HuH-7 (cell line): Measurements from ENCODE around the gene FAM240A.
"Not testable (repeated sequence)": the region's sequence is repeated elsewhere in the genome, so short reads cannot be mapped to it uniquely, and the experiment has no call there.

ENCODE experiments used
- DNase-seq: peaks from one replicate; pipeline ENCODE4 v3.0.0; 2011; ENCODE audit warnings: low spot score

The FAM240A gene

DNA sequence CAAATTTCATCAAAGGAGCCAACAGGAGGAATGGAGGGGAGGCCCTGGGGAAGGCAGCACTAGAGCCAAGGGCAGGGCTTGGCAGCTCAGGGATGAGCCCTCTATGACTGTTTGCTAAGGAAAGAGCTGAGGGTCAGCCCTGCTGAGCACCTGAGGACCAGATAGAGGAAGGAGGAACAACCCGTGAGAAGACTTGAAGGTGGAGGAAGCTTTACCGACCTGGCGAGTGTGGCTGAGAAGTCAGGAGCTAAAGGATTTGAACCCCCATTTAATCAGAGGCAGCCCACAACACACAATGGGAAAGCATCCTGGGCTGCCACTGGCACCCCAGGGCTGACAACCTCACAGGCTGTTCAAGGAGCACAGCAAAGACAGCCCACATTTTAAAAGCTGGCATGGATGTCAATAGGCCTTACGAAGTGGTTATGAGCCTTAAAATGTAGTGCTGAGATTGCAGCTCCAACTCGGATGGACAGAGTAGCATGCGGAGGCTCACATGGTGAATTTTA lies 25.5 kb upstream of the FAM240A start:
- DNase-seq = no peak

- DNase-seq = not testable (repeated sequence)
These were observed 25.1 kb upstream of the FAM240A start for GRCh38 chr3:46587268-46587667.

DNA sequence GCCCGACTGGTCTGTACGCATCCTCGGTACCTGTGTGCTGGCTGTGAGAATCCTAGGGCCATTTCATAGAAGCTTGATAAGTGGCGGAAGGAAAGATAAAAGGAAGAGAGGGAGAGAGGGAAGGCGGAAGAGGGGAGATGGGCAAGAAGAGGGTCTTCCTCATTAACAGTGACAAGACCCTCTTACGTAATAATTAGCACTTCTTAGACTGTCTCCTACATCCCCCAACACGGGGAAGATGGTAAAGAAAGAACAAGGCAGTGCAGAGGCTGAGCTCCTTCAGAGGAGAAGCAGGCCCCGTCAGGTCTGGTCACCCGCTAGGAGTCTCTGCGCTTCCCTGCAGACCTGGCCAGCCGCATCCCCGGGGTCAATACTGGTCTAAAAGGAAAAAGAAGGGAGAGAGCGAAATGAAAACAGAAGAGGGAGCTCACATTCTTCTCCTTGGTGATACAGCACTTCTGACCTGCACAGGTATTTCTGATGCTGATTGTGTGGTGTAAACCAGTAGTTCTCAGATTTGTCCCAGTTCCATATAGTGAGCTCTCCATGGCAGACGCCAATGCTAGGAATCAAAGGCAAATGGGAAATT lies 19.0 kb upstream of the FAM240A start:
- no peak for DNase-seq

DNA sequence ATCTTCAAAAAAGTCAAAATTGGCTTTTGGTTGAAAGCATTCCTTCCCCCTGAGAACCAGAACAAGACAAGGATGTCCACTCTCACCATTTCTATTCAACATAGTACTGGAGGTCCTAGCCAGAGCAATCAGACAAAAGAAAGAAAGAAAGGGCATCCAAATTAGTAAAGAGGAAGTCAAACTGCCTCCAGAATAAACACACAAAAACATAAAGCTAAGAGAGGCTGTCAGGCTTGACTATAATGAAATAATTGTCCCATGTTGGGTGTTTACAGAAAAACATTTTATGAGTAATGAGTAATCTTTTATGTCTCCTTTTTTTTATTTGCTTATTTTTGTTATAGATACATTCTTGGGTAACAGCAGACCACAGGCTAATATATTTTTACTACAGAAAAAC lies 18.3 kb upstream of the FAM240A start:
- DNase-seq = no peak

- no peak for DNase-seq
These were observed 17.6 kb upstream of the FAM240A start for GRCh38 chr3:46594723-46595122.

- no peak for DNase-seq
These were observed 16.5 kb upstream of the FAM240A start for GRCh38 chr3:46595819-46596314.

- DNase-seq = no peak
These were observed 12.7 kb upstream of the FAM240A start for GRCh38 chr3:46599590-46599989.

DNA sequence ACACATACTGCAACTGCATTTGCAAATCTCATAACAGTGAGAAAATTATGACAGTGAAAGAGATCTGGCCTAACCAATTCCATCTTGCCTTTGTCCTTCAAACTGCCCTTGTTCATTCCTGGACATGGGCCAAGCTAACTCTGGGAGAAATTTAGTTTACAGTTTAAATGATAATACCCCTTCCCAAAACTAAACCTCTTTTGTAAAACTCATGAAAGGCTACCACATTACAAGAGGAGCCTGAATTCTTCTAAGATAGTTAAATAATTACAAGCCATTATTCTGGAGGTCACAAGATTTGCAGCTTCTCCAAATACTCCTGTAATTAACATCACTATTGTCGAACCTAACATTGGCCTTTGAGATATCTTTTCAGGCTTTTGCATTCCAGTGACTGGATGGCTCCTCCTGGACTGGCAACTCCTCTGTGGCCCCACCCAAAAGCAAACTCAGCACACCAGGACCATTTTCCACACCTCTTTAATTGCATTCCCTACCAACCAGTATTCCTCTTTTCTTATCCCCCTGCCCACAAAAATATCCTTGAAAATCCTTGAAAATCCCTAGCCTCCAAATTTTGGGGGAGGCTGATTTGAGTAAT lies 8.8 kb upstream of the FAM240A start:
- no peak for DNase-seq

DNA sequence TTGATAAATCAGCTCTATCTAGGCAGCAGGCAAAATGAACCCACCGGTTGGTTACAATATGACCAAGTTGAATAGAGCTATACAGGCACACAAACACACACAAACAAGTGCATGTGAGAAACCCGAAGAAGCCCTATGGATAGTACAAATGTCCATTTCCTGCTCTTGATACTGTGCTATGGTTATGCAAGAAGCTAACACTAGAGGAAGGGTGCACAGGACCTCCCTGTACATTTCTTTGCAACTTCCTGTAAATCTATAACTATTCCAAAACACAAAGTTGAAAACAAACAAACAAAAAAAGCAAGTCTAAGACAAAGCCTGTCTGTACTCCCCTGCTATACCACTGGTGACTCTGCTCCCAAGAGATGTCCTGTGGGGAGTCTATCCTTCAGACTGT lies 8.2 kb upstream of the FAM240A start:
- no peak for DNase-seq

- DNase-seq = peak; percentile 63
These were observed 4.7 kb upstream of the FAM240A start for GRCh38 chr3:46607603-46608028.

DNA sequence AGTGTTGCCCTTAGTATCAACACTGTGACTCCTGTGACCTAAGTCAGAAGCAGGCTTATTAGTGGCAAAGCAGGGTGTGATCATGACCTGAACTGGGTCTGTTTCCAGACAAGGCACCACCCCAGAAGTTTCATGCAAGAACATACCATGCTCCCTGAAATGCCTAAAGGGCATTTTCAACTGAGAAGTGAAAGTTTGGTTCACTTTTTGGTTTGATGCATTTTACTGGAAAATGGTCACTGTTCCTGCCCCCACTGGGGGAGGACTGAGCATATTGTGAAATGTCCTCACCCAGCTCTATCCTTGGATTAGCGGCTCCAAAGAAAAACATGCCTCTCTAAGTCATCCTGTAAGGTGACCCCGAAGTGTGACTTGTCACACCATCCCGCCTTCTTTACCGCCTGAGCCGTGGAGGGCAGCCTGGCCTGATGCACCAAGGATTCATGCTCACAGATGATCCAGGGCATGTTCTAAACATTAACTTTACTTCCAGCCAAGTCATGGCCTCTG lies 3.1 kb upstream of the FAM240A start:
- DNase-seq = no peak

- DNase-seq = no peak
These were observed 2.2 kb upstream of the FAM240A start for GRCh38 chr3:46609944-46610722.

GRCh38 chr3:46613313-46614005 lies 1.1 kb downstream of the FAM240A start:
- no peak for DNase-seq

GRCh38 chr3:46614431-46614830 lies 2.1 kb downstream of the FAM240A start:
- no peak for DNase-seq

GRCh38 chr3:46615050-46615775 lies 2.9 kb downstream of the FAM240A start:
- no peak for DNase-seq

- no peak for DNase-seq
These were observed 3.7 kb downstream of the FAM240A start for GRCh38 chr3:46615976-46616375.

- DNase-seq = no peak
These were observed 5.6 kb downstream of the FAM240A start for GRCh38 chr3:46617941-46618340.

DNA sequence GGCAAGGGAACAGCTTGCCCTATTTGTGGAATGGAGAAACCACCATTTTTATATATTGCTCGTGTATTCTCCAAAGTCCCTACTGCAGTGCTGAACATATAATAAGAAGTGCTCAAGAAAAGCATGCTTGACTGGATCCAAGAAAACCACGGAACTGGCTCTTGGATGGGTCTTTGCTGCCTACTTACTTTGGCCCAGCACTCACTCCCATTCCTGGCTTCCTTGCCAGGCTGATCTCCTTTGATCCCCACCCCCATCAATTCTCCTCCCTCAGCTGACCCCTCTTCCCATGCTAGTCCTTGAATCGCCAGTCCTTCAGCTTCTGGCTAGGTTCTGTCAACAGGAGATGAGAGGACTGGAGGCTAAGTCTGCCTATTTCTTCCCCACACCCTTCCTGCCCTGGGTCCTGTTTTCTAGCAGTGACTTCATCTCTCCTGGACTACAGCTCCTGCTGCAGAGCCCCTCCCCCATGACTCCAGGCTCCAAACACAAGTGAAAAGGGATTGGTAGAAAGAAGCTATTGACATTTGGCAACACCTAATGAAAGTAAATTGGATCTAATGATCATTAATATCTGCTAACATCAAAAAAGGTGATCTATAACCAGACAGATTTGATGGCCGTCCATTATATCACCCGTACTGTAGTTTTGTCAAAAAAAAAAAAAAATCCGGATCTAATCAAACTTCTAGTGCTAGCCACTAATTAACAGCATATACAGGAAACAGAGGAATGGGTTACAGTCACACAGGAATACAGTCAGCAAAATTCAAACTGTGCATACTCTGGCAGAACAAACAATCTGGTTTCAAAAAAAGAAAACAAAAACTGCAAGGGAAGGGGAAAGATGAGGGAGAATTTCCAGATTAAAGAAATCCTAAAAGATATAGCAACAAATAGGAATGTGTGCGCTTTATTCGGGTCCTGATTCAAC lies 7.8 kb downstream of the FAM240A start:
- no peak for DNase-seq

DNA sequence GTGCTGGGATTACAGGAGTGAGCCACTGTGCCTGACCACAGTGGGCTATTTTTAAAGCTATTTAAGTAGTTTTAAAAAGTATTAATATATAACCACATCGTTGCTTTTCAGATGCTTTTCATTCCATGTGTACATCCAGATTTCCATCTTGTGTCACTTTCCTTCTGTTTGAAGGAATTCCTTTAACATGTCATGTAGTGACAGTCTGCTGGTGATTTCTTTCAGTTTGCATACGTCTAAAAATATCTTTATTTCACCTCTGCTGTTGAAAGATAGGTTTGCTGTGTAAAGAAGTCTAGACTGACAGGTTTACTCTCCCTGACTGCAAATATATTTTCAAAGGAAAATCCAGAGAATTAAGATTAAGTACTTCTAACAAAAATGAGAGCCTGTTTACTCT lies 12.2 kb downstream of the FAM240A start:
- no peak for DNase-seq

DNA sequence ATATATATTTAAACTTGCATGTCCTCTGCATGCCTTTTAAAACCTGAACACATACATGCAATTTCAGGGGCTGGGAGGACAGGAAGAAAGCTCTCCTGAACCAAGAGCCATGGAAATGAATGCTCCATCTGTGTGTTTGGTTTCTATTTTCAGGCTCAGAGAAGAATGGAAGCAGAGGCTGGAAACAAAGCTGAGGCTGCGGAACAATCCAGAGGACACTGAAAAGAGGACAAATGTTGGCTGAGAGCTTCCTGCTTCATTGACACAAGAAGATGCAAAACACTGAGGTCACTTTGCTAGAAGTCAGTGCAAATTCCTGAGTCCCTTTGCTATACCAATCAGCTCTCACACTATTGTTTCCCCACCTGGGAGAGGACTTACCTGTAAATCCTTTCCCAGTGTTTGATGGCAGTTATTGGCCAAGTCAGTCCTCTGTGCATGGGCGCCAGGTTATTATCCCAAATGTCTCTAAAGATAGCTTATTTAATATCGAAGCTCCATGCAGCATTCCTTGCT lies 12.7 kb downstream of the FAM240A start:
- DNase-seq = no peak
